Measurements from ENCODE around the gene CACNA1I. TPM values are rescaled to one million over a fixed set of nuclear protein-coding genes. Genes with fewer than 3 reads are reported as not detected.

The CACNA1I gene
- total and polyA plus RNA-seq, 7 donors: under 0.01 to 0.95 (median 0.15) TPM; not detected in 3

DNA sequence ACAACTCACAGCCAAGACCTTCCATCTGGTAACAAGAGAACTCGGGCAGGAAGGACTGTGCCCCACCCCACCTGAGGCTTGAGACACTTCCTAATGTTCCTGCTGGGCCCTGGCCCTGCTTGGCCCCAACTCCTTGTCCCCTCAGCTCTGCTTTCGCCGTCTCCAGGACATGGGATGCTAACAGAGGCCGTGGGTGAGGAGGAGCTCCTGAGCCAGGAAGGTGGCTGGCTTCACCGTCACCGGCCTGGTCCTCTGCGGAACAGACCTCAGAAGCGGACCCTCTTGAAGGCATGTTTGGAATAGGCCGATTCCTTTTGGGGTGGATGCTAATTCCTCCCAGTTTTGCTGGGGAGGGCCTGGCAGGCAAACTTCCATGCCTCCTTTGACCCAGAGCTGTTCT is 154.3 kb downstream of the CACNA1I start:
- no peak for TF ChIP-seq POLR2AphosphoS5 (IDR thresholded peaks at IDR 0.05)
- intact Hi-C loops (cut with DNase I): no loop called here

DNA sequence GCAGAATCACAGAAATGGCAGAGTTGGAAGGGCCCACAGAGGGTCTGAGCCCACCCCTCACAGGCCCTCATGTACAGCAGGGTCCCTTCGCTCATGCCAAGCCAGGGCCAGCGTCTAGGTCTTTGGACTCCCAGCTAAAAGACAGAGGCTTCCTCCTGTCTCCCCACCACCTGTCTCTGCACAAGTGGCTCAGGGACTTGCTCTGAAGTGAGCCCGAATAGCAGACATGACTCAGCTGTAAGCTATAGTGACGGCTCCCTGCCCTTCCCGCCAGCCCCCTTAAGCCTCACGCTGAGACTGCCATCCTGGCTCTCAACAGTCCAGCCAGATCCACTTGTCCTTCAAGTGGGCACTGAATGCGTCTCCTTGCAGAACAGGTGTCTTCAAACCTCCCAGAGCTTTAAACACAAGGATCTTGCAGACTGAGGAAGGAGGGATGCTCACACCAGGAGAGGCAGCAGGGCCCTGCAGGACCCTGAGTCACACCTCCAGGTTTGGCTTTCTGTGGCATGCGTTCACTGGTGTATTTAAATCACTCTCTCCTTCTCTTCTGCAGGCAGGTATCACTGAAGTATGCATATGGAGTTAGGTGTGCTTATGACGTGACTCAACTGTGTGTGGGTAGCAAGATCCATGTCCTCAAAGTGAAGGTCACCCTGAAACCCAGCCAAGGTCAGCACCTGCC is 154.9 kb downstream of the CACNA1I start:
- peaks cover 0 to 46% (median 4%) of the 10 kb centered on the region in 3 donors for H3K27me3 ChIP-seq
- intact Hi-C loops (cut with DNase I): no loop called here
- 88 to 92% methylated on average over 9 of the region's 9 CpGs for WGBS, 2 donors

More for the DNA sequence above, 154.3 kb downstream of the CACNA1I start:
- DNase-seq: no peak
- no peak overlapping the region for H3K4me3 ChIP-seq
- H3K27me3 ChIP-seq: peaks cover 0 to 46% (median 4%) of the 10 kb centered on the region in 3 donors
- H3K9me3 ChIP-seq: no peaks in the 10 kb centered on the region
- H3K4me1 ChIP-seq: no peaks in the 10 kb centered on the region
- no peaks in the 10 kb centered on the region for H3K36me3 ChIP-seq
- WGBS, 2 donors: 93 to 95% methylated on average over 9 of the region's 9 CpGs
- H3K27ac ChIP-seq: no peak overlapping the region

DNA sequence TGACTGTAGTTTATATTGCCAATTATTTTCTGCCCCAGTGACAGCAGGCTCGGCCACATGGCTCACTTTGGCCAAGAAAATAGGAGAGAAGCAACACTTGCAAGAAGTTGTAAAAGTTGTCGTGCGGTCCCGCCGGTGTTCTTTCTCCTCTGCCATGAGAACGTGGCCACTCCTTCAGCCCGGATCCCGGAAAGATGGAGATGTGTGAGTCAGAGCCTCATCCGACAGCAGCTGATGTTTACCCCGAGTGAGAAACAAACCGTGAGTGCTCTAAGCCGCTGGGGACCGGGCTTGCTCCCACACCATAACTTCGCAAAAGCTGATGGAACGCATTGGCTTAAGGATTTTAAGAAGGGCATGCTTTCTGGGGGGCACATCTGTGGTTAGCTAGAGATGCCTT is 157.0 kb downstream of the CACNA1I start:
- TF ChIP-seq CTCF (IDR thresholded peaks at IDR 0.05) (no peak), POLR2A (IDR thresholded peaks at IDR 0.05) (no peak), POLR2AphosphoS5 (IDR thresholded peaks at IDR 0.05) (no peak), EP300 (IDR thresholded peaks at IDR 0.05) (no peak)
- DNase-seq: no peak
- Histone ChIP-seq H3K27me3 (peaks cover 0 to 54% (median 4%) of the 10 kb centered on the region in 3 donors), H3K27ac (no peak overlapping the region), H3K36me3 (no peaks in the 10 kb centered on the region), H3K9me3 (no peaks in the 10 kb centered on the region), H3K4me1 (no peaks in the 10 kb centered on the region), H3K4me3 (no peak overlapping the region)
- intact Hi-C loops (cut with DNase I): no loop called here
- WGBS, 2 donors: 24 to 51% methylated on average over 15 of the region's 15 CpGs

More for the DNA sequence above, 154.9 kb downstream of the CACNA1I start:
- TF ChIP-seq POLR2A (IDR thresholded peaks at IDR 0.05) (no peak), CTCF (IDR thresholded peaks at IDR 0.05) (no peak)
- no peaks in the 10 kb centered on the region for H3K36me3 ChIP-seq
- no peak for DNase-seq
- H3K4me3 ChIP-seq: no peak overlapping the region
- H3K4me1 ChIP-seq: no peaks in the 10 kb centered on the region
- no peaks in the 10 kb centered on the region for H3K9me3 ChIP-seq
- no peak overlapping the region for H3K27ac ChIP-seq

GRCh38 chr22:39728236-39728860 is 157.8 kb downstream of the CACNA1I start:
- H3K36me3 ChIP-seq: no peaks in the 10 kb centered on the region
- intact Hi-C loops (cut with DNase I): no loop called here
- peaks cover 0 to 56% (median 4%) of the 10 kb centered on the region in 3 donors for H3K27me3 ChIP-seq
- DNase-seq: no peak
- WGBS, 2 donors: 85 to 87% methylated on average over 12 of the region's 12 CpGs
- H3K27ac ChIP-seq: no peak overlapping the region
- H3K9me3 ChIP-seq: no peaks in the 10 kb centered on the region
- no peak overlapping the region for H3K4me3 ChIP-seq
- H3K4me1 ChIP-seq: no peaks in the 10 kb centered on the region
- TF ChIP-seq POLR2AphosphoS5 (IDR thresholded peaks at IDR 0.05): no peak
- no peak for TF ChIP-seq CTCF (IDR thresholded peaks at IDR 0.05)
- no peak for TF ChIP-seq POLR2A (IDR thresholded peaks at IDR 0.05)
- no peak for TF ChIP-seq EP300 (IDR thresholded peaks at IDR 0.05)

- 79 to 81% methylated on average over 13 of the region's 13 CpGs for WGBS, 2 donors
- no peak overlapping the region for H3K27ac ChIP-seq
- H3K36me3 ChIP-seq: no peaks in the 10 kb centered on the region
- TF ChIP-seq POLR2AphosphoS5 (IDR thresholded peaks at IDR 0.05): no peak
- no peak for TF ChIP-seq POLR2A (IDR thresholded peaks at IDR 0.05)
- TF ChIP-seq CTCF (IDR thresholded peaks at IDR 0.05): no peak
- no peak for TF ChIP-seq EP300 (IDR thresholded peaks at IDR 0.05)
- no peaks in the 10 kb centered on the region for H3K9me3 ChIP-seq
- peaks cover 0 to 59% (median 4%) of the 10 kb centered on the region in 3 donors for H3K27me3 ChIP-seq
- intact Hi-C loops (cut with DNase I): no loop called here
- no peak for DNase-seq
- H3K4me1 ChIP-seq: no peaks in the 10 kb centered on the region
- H3K4me3 ChIP-seq: no peak overlapping the region
These were observed 158.8 kb downstream of the CACNA1I start for GRCh38 chr22:39729141-39729934.

All from sigmoid colon (tissue), 7 donors.